ENCODE measurements around the gene P2RY2. TPM values are rescaled to one million over a fixed set of nuclear protein-coding genes. Genes with fewer than 3 reads are reported as not detected.

P2RY2 gene
- total and polyA plus RNA-seq, 2 of the 8 experiments (the other 6 are each of a cell fraction or from before 2014, with no cell fraction given), result 1.0 to 1.5 TPM

DNA sequence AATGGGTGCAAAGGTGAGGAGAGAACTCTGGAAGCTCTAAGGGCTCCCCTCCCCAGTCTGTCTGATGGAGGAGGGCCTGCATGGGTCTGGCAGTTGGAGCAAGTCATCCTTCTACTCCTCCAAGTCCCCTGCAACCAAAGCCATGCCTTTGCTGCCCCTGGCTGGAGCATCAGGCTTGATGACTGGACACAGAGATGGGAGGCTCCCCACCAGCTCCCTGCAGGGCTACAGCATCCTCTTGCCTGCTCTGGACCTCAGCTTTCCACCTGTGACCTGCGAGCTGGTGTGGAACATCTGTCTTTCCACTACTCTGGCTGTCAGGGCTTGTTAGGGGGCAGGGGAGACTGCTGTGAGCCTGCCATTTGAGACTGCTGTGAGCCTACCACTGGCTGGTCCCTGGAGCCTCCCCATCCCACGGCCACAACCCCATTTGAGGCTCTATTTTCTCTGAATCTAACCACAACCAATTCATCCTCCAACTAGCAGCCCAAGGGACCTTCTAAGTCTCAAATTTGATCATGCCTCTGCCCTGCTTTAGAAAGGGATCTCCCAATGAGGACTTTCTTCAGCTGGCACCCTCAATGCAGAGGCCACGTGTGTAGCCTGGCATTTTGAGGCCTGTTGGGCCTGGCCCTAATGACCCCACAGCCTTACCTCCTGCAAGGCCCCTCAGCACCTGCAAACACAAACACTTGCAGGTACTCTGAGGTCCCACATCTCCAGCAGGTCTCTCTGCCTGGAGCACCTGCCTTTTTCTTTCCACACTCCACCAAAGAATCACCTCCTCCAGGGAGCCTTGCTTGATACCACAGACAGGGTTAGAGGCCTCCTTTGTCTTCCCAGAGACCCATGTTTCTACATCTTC is 63.9 kb downstream of the P2RY2 start:
- FAIRE-seq (no peak), DNase-seq (ENCODE audit: low read depth in 1 of 2, low spot score in 2 of 2) (no peak)
- H3K18ac ChIP-seq (ENCODE audit: extremely low read depth, low read length), result no peak overlapping the region
- H3K14ac ChIP-seq (ENCODE audit: insufficient read length), result no peak overlapping the region
- no peak overlapping the region for H3K9ac ChIP-seq (replicated peaks in 1 of 4; ENCODE audit: extremely low read depth in 1 of 4, low read depth in 3 of 4, low read length in 3 of 4)
- no peak overlapping the region for H2AFZ ChIP-seq (ENCODE audit: low read length)
- no peaks in the 10 kb centered on the region; a peak in 2 of 7 replicates for H3K4me1 ChIP-seq (replicated peaks in 1 of 4; ENCODE audit: control insufficient read depth in 3 of 4, insufficient read depth in 4 of 4, low read length in 3 of 4)
- H3K27me3 ChIP-seq (replicated peaks in 1 of 4; ENCODE audit: control insufficient read depth in 3 of 4, extremely low read depth in 1 of 4, insufficient read depth in 3 of 4, low read length in 3 of 4), result no peaks in the 10 kb centered on the region; a peak in 1 of 7 replicates
- H2BK20ac ChIP-seq (ENCODE audit: low read length), result no peak overlapping the region
- no peaks in the 10 kb centered on the region for H3K23me2 ChIP-seq (ENCODE audit: low read depth, low read length)
- H3K79me2 ChIP-seq (ENCODE audit: control insufficient read depth in 1 of 2, insufficient read depth in 2 of 2, low read length in 2 of 2), result no peaks in the 10 kb centered on the region
- no peak overlapping the region for H4K5ac ChIP-seq (ENCODE audit: insufficient read length, low read depth, low read length)
- H3K56ac ChIP-seq (replicated peaks; ENCODE audit: insufficient read length, low read depth, low read length), result no peak overlapping the region
- ChIA-PET CTCF (ENCODE audit: partially characterized antibody) (interaction anchor here (0.9 to 15.2 kb wide), 10 partner anchors 7 to 79 kb away, joined by 3 to 233 read pairs (median 6); partner anchors contain the start of gene P2RY6), POLR2A (ENCODE audit: partially characterized antibody) (no interaction called here)
- H3K79me1 ChIP-seq (ENCODE audit: low read depth, low read length), result no peaks in the 10 kb centered on the region
- H2BK120ac ChIP-seq (replicated peaks; ENCODE audit: low read depth, low read length), result no peak overlapping the region
- 95% methylated on average over 3 of the region's 3 CpGs; no CpG with 5 or more reads in 1 of the 2 experiments for WGBS, 2 experiments (ENCODE audit: extremely low coverage in 1 of 2, insufficient coverage in 1 of 2, insufficient read length in 1 of 2, insufficient replicate concordance in 2 of 2, low coverage in 1 of 2, low lambda C conversion rate in 2 of 2, missing lambda C conversion rate in 1 of 2)
- no peak overlapping the region for H3K4ac ChIP-seq (replicated peaks; ENCODE audit: insufficient read length, low read depth, low read length)
- no peak overlapping the region for H4K91ac ChIP-seq (replicated peaks; ENCODE audit: insufficient read length, low read length)
- H2BK15ac ChIP-seq (ENCODE audit: low read length), result no peak overlapping the region
- no peak overlapping the region for H3K4me2 ChIP-seq (ENCODE audit: insufficient read depth in 1 of 2, low read depth in 2 of 2, low read length in 2 of 2)
- H3K9me3 ChIP-seq (ENCODE audit: insufficient read depth in 2 of 2, low read depth in 1 of 2, low read length in 1 of 2), result no peaks in the 10 kb centered on the region
- no peak overlapping the region for H4K8ac ChIP-seq (ENCODE audit: extremely low read depth, insufficient read depth, low read length)
- H3K23ac ChIP-seq (ENCODE audit: insufficient read length), result no peak overlapping the region
- no peaks in the 10 kb centered on the region for H4K20me1 ChIP-seq (replicated peaks in 1 of 2; ENCODE audit: control insufficient read depth in 1 of 2, insufficient read depth in 2 of 2, low read length in 2 of 2)
- H3K36me3 ChIP-seq (ENCODE audit: control insufficient read depth in 2 of 4, insufficient read depth in 4 of 4, low read length in 3 of 4), result no peaks in the 10 kb centered on the region
- no peak overlapping the region for H3K4me3 ChIP-seq (ENCODE audit: extremely low read depth in 1 of 4, insufficient read depth in 2 of 4, low read depth in 3 of 4, low read length in 4 of 4)
- H3K27ac ChIP-seq (ENCODE audit: low read depth, low read length), result no peak overlapping the region
- no peak overlapping the region for H2BK5ac ChIP-seq (ENCODE audit: low read depth, low read length)
- H2AK5ac ChIP-seq (ENCODE audit: low read depth, low read length), result no peak overlapping the region
- H2BK12ac ChIP-seq (ENCODE audit: low read depth, low read length), result no peak overlapping the region
- TF ChIP-seq CBX8 (IDR thresholded peaks at IDR 0.05; ENCODE audit: borderline replicate concordance, low read depth, low read length) (no peak), SIN3A (conservative IDR thresholded peaks at IDR 0.05 in 1 of 2, IDR thresholded peaks at IDR 0.05 in 1 of 2; ENCODE audit: low read depth in 1 of 2, low read length in 2 of 2) (no peak), FOSL1 (IDR thresholded peaks at IDR 0.05; ENCODE audit: insufficient read depth, low read depth, low read length) (no peak), BRCA1 (IDR thresholded peaks at IDR 0.05; ENCODE audit: low read depth, low read length) (no peak), RXRA (IDR thresholded peaks at IDR 0.05; ENCODE audit: insufficient read depth, low read depth, low read length) (no peak), CREB1 (IDR thresholded peaks at IDR 0.05) (no peak), TAF1 (IDR thresholded peaks at IDR 0.05; ENCODE audit: low read depth, low read length) (no peak), TAF7 (optimal IDR thresholded peaks at IDR 0.05; ENCODE audit: borderline replicate concordance, low read depth, low read length) (no peak), SUZ12 (IDR thresholded peaks at IDR 0.05; ENCODE audit: low read length) (no peak), SAP30 (IDR thresholded peaks at IDR 0.05; ENCODE audit: insufficient read depth, insufficient replicate concordance, low read length) (no peak), MAFK (IDR thresholded peaks at IDR 0.05; ENCODE audit: low read depth, low read length) (no peak), TBP (IDR thresholded peaks at IDR 0.05; ENCODE audit: low read depth, low read length) (no peak), SP2 (IDR thresholded peaks at IDR 0.05; ENCODE audit: low read length) (no peak)
